SU-DHL-6 (cell line): ENCODE results near the gene PDRG1.
A peak's percentile ranks its signal among the peaks of the same experiment; 100 is the strongest.

ENCODE experiments used
- H2AFZ ChIP-seq: fragments of 200-600 bp; sonication (generic); 2 replicates; pipeline ENCODE4 v1.6.1; 2014; ENCODE audit warnings: low read depth, mild to moderate bottlenecking, moderate library complexity, mixed read lengths, antibody characterized with exemption, low read length; ENCODE audit not compliant: severe bottlenecking
- H3F3A ChIP-seq: fragments of 200-600 bp; shearing (Covaris generic); 2 replicates; pipeline ENCODE4 v1.6.0; 2016; ENCODE audit warnings: antibody characterized with exemption, mild to moderate bottlenecking; ENCODE audit not compliant: insufficient read depth
- H3K27ac ChIP-seq: fragments of 200-600 bp; sonication (generic); 2 replicates; pipeline ENCODE4 v1.5.1; 2016; ENCODE audit warnings: low read depth, mild to moderate bottlenecking, low read length, moderate library complexity, mixed read lengths
- H3K27me3 ChIP-seq: fragments of 200-600 bp; sonication (generic), shearing (Covaris generic); 2 replicates; pipeline ENCODE4 v1.6.0; 2014; ENCODE audit warnings: mild to moderate bottlenecking, low read length
- H3K36me3 ChIP-seq: fragments of 200-600 bp; sonication (generic); 2 replicates; pipeline ENCODE4 v1.6.1; 2014; ENCODE audit warnings: mild to moderate bottlenecking, low read length, mixed read lengths
- H3K4me2 ChIP-seq: fragments of 300-600, 200-600 bp; shearing (Covaris generic), sonication (generic); 2 replicates; pipeline ENCODE4 v1.6.0; 2014; ENCODE audit warnings: low read length, low read depth, mild to moderate bottlenecking; ENCODE audit not compliant: poor library complexity, severe bottlenecking
- H3K4me3 ChIP-seq: fragments of 200-600 bp; sonication (generic); 2 replicates; pipeline ENCODE4 v1.5.1; 2014; ENCODE audit warnings: antibody characterized with exemption, low read length, mild to moderate bottlenecking, mixed read lengths; ENCODE audit not compliant: insufficient read depth, poor library complexity, severe bottlenecking
- H3K79me2 ChIP-seq: fragments of 200-600 bp; sonication (generic); 2 replicates; pipeline ENCODE4 v1.6.1; 2014; ENCODE audit warnings: mild to moderate bottlenecking, low read length, moderate library complexity; ENCODE audit not compliant: insufficient read depth
- H3K9ac ChIP-seq: fragments of 200-600 bp; sonication (generic); 2 replicates; pipeline ENCODE4 v1.7.0; 2014; ENCODE audit warnings: mild to moderate bottlenecking, low read length
- H3K9me2 ChIP-seq: fragments of 200-600 bp; sonication (generic); replicated peaks from 2 replicates; pipeline ENCODE4 v1.6.1; 2014; ENCODE audit warnings: low read length; ENCODE audit not compliant: insufficient read depth
- H3K9me3 ChIP-seq: fragments of 200-600 bp; sonication (generic); 2 replicates; pipeline ENCODE4 v1.6.1; 2014; ENCODE audit warnings: low read length, mixed read lengths; ENCODE audit not compliant: insufficient read depth
- H4K20me1 ChIP-seq: fragments of 200-600 bp; sonication (generic); 2 replicates; pipeline ENCODE4 v1.6.1; 2014; ENCODE audit warnings: low read depth, mild to moderate bottlenecking, antibody characterized with exemption, low read length, moderate library complexity, mixed read lengths
- CTCF ChIP-seq: fragments of 200-600 bp; sonication (generic); IDR thresholded peaks from one replicate; pipeline ENCODE4 v1.5.1; 2017; ENCODE audit warnings: antibody characterized with exemption, mild to moderate bottlenecking, low read length, moderate library complexity; ENCODE audit not compliant: insufficient read depth, poor library complexity, severe bottlenecking
- EZH2phosphoT487 ChIP-seq: fragments of 200-600 bp; sonication (generic), shearing (Covaris generic); conservative IDR thresholded peaks from 2 replicates; pipeline ENCODE4 v1.6.1; 2018; ENCODE audit warnings: mild to moderate bottlenecking, antibody characterized with exemption, low read length, moderate library complexity, mixed read lengths

The PDRG1 gene

GRCh38 chr20:31951530-31952453, at the start of gene PDRG1:
PDRG1 (minus strand) TSS chr20:31952046; CDS start chr20:31951961, 85 bp downstream.
- no peaks in the 10 kb centered on the region for H3K9me2 ChIP-seq
- H4K20me1 ChIP-seq, result 0 out of 2 replicates have a peak, but pooled peaks cover 5% of the 10 kb centered on the region
- no peaks in the 10 kb centered on the region for H3K9me3 ChIP-seq
- TF ChIP-seq CTCF (peak; percentile 87), EZH2phosphoT487 (no peak)
- H2AFZ ChIP-seq, result peak within 1 kb of the TSS; percentile 76
- peak within 1 kb of the TSS; percentile 37 for H3K27ac ChIP-seq
- no peaks in the 10 kb centered on the region for H3F3A ChIP-seq
- peaks cover 18% of the 10 kb centered on the region for H3K36me3 ChIP-seq
- no peaks in the 10 kb centered on the region for H3K27me3 ChIP-seq
- peak within 1 kb of the TSS; percentile 83 for H3K9ac ChIP-seq
- H3K79me2 ChIP-seq, result peaks cover 24% of the 10 kb centered on the region
- H3K4me3 ChIP-seq, result peak within 1 kb of the TSS; percentile 86
- H3K4me2 ChIP-seq, result peak within 1 kb of the TSS; percentile 95

GRCh38 chr20:31998246-31998645, 46.4 kb upstream of the PDRG1 start:
- no peaks in the 10 kb centered on the region for H3K36me3 ChIP-seq
- H3F3A ChIP-seq, result no peaks in the 10 kb centered on the region
- no peaks in the 10 kb centered on the region for H3K9me3 ChIP-seq
- TF ChIP-seq EZH2phosphoT487 (no peak), CTCF (no peak)
- H3K4me2 ChIP-seq, result no peak overlapping the region
- no peak overlapping the region for H2AFZ ChIP-seq
- no peaks in the 10 kb centered on the region for H4K20me1 ChIP-seq
- H3K27ac ChIP-seq, result no peak overlapping the region
- H3K27me3 ChIP-seq, result no peaks in the 10 kb centered on the region
- no peak overlapping the region for H3K9ac ChIP-seq
- H3K9me2 ChIP-seq, result no peaks in the 10 kb centered on the region
- H3K4me3 ChIP-seq, result no peak overlapping the region
- H3K79me2 ChIP-seq, result no peaks in the 10 kb centered on the region

GRCh38 chr20:31996996-31997395, 45.1 kb upstream of the PDRG1 start:
- H3K9ac ChIP-seq, result no peak overlapping the region
- no peaks in the 10 kb centered on the region for H3K36me3 ChIP-seq
- no peak overlapping the region for H3K4me2 ChIP-seq
- TF ChIP-seq EZH2phosphoT487, result no peak
- TF ChIP-seq CTCF, result no peak
- H3K9me3 ChIP-seq, result no peaks in the 10 kb centered on the region
- H2AFZ ChIP-seq, result no peak overlapping the region
- H3K79me2 ChIP-seq, result no peaks in the 10 kb centered on the region
- H3F3A ChIP-seq, result no peaks in the 10 kb centered on the region
- no peaks in the 10 kb centered on the region for H4K20me1 ChIP-seq
- no peaks in the 10 kb centered on the region for H3K9me2 ChIP-seq
- no peaks in the 10 kb centered on the region for H3K27me3 ChIP-seq
- no peak overlapping the region for H3K4me3 ChIP-seq
- H3K27ac ChIP-seq, result no peak overlapping the region
